Fibroblast of lung (primary cell): Measurements from ENCODE around the gene KLHL15.

Source experiments
- EZH2 ChIP-seq: IDR thresholded peaks from 2 replicates; pipeline ENCODE4 v1.5.1; 2012; ENCODE audit warnings: low read length, control low read depth, mild to moderate bottlenecking; ENCODE audit errors: missing control alignments
- TF ChIP-seq, protein P1 (sequence below), 2 donors: IDR thresholded peaks in 1 of 2; conservative IDR thresholded peaks in 1 of 2; 1 replicate in 1 of 2; 2 replicates in 1 of 2; pipeline ENCODE4 v1.5.1; 2011 to 2012; ENCODE audit warnings: low read length in 2 of 2, control low read depth in 1 of 2, inconsistent platforms in 1 of 2, low read depth in 1 of 2, mild to moderate bottlenecking in 1 of 2

DNA sequence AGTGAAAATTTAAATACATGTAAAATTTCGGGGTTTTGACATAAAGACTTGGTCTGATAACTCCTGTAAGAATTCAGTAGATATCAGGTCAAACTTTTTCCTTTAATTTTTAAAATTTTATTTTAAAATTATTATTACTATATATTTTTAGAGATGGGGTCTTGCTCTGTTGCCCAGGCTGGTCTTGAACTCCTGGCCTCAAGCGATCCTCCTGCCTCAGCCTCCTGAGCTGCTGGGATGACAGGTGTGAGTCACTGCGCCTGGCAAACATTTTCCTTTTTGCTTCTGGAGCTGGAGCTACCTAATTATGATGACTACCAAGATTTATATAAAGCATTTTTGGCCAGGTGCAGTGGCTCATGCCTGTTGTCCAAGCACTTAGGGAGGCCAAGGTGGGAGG, 37.3 kb downstream of the KLHL15 start:
- TF ChIP-seq EZH2 = no peak
- TF ChIP-seq, protein P1, sequence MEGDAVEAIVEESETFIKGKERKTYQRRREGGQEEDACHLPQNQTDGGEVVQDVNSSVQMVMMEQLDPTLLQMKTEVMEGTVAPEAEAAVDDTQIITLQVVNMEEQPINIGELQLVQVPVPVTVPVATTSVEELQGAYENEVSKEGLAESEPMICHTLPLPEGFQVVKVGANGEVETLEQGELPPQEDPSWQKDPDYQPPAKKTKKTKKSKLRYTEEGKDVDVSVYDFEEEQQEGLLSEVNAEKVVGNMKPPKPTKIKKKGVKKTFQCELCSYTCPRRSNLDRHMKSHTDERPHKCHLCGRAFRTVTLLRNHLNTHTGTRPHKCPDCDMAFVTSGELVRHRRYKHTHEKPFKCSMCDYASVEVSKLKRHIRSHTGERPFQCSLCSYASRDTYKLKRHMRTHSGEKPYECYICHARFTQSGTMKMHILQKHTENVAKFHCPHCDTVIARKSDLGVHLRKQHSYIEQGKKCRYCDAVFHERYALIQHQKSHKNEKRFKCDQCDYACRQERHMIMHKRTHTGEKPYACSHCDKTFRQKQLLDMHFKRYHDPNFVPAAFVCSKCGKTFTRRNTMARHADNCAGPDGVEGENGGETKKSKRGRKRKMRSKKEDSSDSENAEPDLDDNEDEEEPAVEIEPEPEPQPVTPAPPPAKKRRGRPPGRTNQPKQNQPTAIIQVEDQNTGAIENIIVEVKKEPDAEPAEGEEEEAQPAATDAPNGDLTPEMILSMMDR (conservative IDR thresholded peaks at IDR 0.05 in 1 of 2, IDR thresholded peaks at IDR 0.05 in 1 of 2; ENCODE audit: low read depth in 1 of 2, low read length in 2 of 2) = no peak
